Posterior cingulate gyrus (tissue), 11 donors: Measurements from ENCODE around the gene TGM2.

Source experiments
- DNase-seq, 10 donors: peaks; one replicate each; pipeline versions ENCODE4 v3.0.0 to v3.0.0-alpha.2; 2020 to 2021; ENCODE audit warnings: mixed read lengths in 3 of 10
- intact Hi-C: fragments of 100-400 bp; cut with DNase I; formaldehyde crosslinking; loops from one replicate; pipeline ENCODE4 v1.15.1; 2023

The TGM2 gene

DNA sequence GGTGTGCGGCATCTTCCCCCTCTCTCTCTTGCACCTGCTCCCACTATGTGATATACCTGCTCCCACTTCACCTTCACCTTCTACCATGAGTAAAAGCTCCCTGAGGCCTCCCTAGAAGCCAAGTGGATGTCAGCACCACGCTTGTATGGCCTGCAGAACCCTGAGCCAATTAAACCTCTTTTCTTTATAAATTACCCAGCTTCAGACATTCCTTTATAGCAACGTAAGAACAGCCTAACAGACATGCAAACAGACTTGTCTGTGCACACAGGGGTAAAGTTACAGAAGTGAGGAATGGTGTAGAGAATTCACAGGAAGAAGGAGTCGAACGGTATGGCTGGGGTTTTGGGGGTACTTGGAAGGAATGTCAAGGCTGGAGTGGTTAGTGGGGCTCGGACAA is 14.8 kb upstream of the TGM2 start:
- DNase-seq: no peak
- intact Hi-C loops: no loop called here

DNA sequence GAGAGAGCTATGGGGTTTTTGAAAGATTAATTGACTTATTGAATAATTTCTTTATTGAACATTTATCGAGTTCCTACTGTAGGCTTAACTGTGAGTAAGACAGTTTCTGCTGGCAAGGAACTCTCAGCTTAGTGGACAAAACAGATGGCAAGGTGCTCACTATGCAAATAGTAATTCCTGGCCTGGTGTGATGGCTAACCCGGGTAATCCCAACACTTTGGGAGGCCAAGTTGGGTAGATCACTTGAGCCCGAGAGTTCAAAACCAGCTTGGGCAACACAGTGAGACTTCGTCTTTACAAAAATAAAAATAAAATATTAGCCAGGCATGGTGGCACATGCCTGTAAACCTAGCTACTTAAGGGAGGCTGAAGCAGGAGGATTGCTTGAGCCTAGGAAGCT is 13.5 kb upstream of the TGM2 start:
- intact Hi-C loops: no loop called here
- peak in 1 of 10 donors; percentile 1 for DNase-seq

DNA sequence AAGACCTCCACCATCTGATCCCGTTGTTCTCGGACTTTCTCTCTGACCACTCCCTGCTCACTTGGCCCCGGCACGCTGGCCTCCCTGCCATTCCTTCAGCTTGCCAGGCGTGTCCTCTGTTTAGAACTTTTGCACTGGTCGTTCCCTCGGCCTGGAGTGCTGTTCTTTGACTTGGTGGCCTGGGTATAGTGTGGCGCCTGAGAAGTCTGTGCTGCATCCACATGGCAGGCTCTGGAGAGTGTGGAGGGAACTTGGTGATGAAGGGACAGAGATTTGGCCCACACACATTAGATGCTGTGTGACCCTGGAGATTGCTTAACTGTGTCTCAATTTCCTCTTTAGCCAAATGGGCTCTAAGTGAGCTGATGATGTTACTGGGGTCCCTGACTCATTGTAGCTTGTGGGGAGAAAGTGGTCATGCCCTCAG is 13.0 kb upstream of the TGM2 start:
- peak in 2 of 10 donors; percentile 45 to 46 for DNase-seq
- intact Hi-C loops: no loop called here

DNA sequence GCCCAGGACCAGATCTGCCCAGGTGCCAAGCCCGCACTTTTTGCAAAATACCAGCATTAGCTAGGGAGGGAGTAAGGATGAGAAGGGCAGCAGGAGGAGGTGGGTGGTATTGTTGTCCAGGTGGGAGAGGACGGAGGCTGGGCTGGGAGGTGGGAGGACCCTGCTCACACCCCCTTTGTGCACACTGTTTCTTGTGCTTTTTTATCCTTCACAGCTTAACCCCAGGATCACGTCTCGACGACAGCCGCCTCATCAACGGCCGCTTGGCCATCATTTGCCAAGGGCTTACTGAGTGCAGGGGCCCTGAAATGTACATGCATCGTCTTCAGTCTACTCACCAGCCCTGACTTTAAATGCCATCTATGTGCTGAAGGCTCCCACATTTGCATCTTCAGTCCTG is 12.1 kb upstream of the TGM2 start:
- peak in 3 of 10 donors; percentile 24 to 53 (median 42) for DNase-seq
- intact Hi-C loops: no loop called here

DNA sequence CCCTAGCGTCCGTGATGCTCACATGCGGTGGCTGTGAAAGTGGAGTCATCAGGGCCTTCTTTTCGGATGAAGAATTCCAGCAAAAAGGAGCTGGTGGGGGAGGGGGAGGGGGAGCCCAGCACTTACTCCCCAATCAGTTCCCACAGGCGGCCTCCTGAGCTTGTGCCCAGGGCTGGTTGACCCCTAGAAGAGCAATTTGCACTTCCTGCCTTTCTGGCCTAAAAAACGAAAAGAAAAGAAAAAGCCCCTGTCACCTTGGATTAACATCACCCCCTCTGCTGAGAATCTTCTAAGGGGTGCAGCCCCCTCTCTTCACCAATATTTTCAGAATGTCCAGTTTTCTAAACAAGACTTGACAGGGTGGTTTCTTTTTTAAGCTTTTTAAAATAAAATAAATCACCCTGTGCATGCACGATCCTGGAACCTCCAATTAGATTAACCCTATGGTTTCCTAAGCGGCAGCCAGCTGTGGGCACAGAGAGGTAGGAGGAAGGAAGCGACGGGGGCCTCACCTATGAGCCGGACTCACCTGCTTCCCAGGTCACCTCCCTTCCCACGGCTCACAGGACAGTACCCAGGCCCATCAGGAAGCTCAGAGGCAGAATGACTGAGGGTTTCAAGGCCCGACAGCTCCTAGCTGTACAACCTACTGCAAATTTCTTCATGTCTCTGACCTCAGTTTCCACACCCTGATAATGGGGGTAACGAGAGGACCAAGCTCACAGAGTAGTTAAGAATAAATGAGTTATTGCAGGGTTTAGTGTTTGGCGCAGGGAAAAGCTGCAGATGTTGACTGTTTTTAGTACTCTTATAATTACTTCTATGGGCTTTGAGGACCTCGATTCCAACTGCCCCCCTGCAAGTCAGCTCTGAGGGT is 10.5 kb upstream of the TGM2 start:
- DNase-seq: peak in 3 of 10 donors; percentile 9 to 17 (median 13)
- intact Hi-C loops: no loop called here

DNA sequence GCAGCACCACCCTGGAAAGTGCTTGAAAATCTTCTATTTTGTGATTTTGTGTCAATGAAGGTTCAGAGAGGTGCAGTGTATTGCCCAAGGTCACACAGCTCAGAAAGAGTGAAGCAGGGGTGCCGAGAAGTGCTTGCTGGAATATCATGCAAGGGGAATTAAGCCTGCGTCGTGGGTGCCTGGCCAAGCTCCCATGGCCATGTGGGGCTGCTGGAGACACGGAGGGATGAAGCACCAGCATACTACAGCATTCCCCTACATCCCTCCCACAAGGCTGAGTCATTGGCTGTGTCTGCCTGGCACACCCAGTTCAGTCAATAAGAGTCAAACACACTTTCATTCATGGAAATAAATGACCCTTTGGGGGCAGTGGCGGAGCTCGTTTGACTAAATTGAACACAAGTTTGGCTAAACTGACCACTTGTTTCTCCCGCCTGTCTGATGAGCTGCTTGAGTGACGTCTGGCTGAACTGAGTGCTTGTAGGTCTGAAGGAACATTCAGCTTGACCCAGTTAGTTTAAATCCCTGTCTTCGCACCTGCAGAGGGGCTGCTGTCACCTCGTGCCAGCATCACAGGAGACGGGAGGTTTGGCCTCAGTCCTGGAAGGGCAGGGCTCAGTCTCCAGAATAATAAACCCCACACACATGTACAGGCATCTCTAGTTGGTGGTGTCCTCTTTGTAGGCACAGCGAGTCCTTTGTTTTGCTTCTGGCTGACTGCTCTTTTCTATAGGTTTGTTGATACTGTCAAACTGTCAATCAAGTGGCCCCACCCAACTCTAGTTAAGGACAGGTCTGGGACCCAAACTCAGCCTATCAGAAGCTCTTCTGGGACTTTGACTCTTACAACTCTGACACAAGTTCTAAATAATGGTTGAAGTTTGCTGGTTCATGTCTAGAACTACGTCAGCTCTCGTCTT is 8.4 kb upstream of the TGM2 start:
- DNase-seq: peak in 3 of 10 donors; percentile 39 to 86 (median 81)
- intact Hi-C loops: no loop called here

DNA sequence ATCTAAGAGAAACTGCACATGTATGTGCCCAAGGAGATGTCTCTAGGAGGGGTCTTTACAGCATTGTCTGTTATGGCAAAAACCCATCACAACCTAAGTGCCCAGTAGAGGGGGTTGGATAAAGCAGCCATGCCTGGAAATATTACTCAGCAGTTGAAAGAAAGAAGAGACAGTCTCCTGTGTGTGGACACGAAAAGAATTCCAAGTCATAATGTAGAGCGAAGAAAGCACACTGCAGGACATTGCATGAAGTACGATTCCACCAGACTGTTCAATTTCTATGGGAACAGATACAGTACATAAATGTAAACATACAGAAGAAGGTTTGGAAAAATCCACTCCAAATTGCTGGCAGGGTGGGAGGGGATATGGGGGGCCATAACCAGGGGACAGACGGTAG is 7.3 kb upstream of the TGM2 start:
- intact Hi-C loops: no loop called here
- DNase-seq: no peak

DNA sequence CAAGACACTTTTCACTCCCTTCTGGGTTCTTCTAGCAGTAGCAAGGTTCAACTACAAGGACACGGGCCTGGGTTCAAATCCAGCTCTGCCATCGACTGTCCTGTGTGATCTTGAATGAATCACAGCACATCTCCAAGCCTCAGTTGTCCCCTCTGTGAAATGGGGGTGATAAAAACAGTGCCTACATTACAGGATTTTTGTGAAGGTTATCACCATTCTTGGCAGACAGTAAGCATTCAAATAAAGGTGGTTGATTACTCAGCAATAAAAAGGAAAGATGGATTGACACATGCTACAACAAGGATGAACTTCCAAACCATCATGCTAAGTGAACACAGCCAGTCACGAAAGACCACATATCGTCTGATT is 6.6 kb upstream of the TGM2 start:
- intact Hi-C loops: no loop called here
- DNase-seq: no peak

DNA sequence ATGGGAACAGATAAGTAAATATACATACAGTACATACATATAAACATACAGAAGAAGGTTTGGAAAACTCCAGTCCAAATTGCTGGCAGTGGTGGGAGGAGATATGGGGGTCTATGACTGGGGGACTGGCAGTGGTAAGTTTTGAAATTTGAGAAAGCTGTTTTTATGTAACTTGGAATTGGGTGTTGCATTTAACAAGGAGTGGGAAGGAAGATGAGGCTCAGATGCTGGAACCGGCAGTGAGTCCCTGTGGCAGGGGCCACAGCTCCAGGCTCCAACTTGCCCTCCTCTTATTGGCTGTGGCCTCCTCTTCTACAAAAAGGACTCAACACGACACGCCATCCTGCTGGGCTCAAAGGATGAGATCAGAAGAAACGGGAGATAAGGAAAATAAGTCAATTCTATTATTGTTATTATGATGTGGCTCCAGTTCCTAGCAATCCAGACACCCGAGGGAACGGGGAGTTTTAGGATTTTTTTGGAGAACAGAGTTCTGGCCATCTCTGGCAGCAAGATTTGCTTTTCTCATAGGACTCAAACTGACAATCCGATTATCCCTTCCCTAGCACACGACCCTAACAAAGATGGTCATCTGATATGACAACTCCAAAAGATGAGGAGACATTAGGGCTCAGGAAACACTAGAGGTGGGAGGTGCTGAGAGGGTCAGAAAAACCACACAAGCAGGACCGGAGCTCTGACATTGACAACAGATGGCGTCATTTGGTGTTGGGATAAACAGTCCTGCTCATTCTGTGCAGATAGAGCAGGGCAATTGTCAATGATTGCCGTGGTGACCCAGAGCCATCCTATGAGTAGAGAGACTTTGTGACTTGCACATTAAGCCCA is 6.0 kb upstream of the TGM2 start:
- peak in 1 of 10 donors; percentile 12 for DNase-seq
- intact Hi-C loops: no loop called here

DNA sequence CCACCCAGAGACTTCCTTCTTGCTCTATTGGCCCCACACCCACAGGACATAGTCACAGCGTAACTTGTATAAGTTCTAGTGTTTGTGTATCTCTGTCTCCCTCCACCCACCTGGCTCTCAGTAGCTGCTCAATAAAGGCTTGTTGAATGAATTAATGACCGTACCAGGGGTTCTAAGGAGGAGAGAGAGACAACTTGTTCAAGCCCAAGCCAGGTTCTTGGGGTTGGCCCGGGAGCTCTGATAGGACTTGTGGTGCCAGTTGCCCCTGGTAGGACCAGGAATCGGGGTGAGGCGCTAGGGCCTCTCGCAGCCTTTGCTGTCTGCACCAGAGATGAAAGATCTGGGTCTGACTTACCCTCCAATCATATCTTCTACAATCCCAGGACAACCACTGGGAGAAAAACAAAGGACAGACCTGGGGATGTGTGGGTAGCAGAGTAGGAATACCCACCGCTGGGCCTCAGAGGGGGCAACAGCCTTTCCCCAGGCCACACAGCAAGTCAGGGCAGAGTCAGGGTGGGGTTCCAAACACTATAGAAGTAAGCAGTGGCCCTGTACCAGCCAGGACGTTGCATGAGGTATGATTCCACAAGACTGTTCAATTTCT is 5.3 kb upstream of the TGM2 start:
- peak in 1 of 10 donors; percentile 26 for DNase-seq

DNA sequence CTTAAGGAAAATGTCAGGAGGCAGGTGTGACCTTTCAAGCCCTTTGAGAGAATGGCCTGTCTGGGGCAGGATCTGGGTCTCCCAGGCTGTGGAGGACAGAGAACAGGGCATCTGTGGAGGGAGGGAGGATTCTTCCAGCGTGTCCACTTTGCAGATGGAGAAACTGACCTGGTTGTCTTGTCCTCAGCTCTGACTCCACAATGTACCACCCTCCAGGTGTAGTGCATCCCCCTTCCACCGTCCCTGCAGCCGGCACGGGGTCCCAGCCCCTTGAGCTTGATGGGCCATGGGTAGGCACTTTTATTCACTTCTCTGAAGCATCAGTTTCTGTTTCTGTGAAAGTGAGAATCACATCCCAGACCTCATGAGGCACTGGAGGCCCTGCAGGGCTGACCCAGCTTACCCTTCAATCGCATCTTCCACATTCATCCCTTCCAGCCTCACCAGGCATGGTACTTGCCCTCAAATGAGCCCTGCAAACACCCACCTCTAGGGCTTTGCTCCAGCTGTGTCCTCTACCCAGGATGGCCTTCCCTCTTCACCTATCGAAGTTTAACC is 4.6 kb upstream of the TGM2 start:
- intact Hi-C loops: no loop called here
- peak in 2 of 10 donors; percentile 46 to 55 for DNase-seq

More for the DNA sequence above, 5.3 kb upstream of the TGM2 start:
- intact Hi-C loops: no loop called here

DNA sequence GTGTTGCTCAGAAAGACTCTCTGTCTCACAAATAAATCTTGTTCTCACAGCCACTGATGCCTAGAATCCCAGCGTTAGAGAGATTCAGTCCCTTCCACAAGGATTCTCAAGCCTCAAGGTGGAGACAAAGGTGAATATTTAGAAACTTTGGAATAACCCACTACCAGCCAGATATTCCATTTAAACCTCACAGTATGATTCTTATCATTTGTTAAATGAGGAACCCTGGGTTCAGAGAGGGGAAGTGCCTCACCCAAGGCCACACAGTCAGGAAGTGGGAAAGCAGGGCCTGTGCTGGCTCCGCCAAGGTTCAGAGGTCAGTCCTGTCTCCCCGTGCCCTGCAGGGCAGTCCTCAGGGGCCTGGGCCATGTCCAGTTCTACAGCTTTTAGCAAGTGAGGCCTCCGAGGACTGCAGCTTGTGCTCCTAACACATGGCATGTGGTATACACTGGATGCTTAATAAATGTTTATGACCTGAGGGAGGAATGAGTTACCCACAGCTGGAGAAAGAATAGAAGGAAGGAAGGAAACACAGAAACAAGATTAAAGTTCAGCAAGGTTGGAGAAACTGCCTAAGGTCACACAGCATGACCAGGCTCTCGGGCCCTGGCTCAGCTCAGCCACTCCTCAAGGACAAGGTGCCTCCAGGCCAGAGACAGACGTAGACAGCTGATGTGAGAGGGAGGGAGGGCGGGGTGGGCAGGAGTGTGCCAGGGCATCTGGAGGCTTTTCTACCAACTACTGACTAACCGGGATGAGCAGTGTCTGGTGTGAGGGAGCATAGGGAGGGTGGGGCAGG is 3.9 kb upstream of the TGM2 start:
- intact Hi-C loops: no loop called here
- peak in 2 of 10 donors; percentile 57 to 58 for DNase-seq

DNA sequence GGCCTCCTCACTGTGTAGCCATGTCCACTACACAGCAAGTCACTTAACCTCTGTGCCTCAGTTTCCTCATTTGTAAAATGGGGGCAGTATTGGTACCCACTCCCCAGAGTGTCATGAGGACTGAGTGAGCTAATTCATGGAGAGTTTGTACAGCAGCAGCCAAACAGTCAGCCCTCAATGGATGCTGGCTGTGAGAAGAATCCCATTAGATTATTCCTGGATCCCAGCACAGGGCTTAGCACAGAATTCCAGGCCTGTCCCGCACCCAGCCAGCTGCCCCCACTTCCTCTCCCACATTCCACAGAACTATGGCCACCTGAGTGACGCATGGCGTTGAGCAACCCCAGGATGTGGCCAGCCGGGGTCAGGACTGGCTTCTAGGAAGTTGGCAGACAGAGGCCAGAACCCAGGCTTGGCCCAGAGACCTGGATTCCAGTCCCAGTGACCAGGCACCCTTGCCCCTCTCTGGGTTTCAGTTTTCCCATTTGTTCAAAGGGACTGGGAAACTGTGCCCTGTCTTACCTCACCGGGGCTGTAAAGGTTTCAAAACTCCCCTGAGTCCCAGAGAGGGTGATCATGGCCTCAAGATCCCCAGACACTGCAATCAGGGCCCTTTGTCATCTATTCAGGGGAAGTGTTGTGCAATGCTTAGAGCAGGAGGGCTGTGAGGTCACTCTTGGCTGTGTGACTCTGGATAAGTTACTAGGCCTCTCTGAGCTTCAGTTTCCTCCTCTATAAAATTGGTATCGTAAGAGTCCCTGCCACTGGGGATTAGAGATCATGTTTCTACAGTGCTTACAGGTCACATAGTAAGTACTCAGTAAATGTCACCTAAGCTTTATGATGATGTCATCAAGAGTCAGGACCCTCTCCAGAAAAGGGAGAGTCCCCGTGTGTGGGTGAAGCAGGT is 3.0 kb upstream of the TGM2 start:
- intact Hi-C loops: no loop called here
- DNase-seq: peak in 2 of 10 donors; percentile 61 to 73

DNA sequence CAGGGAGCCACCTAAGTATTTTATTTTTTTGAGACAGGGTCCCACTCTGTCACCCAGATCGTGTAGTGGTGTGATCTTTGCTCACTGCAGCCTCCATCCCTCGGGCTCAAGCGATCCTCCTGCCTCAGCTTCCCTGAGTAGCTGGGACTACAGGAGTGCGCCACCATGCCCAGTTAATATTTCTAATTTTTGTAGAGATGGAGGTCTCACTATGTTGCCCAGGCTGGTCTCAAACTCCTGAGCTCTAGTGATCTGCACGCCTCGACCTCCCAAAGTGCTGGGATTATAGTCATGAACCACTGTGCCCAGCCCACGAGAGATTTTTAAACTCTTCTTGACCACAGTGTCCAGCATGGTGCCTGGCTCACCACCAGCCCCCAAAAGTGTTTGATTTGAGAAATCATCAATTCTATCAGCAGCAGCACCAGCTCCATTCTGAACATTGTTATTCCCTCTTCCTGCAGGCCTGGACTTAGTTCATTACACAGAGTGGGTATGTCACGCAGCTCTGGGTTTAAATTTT is 2.3 kb upstream of the TGM2 start:
- DNase-seq: peak in 2 of 10 donors; percentile 18 to 36
- intact Hi-C loops: no loop called here

DNA sequence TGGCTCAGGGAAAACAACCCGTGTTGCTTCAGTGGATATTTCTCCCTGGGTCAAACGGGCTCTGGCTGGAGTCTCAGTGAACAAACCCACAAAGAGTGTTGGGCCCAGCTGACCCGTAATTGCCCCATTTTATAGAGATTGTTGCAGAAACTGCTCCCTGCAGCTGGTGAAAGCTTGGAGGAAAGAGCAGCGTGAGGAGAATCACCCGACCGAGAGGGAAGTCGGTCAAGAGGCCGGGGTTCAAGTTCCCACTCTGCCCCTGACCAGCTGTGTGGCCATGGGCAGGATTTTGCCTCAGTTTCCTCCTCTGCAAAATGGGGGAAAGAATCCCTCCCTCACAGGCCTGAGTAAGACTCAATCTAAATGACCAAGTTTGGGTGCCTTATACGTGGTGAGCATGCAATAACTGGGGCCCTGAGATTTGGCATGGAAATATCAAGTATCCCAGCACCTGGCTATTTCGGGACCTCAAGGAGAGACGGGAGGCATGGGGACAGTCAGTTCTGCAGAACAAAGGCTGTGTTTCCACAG is 1.7 kb upstream of the TGM2 start:
- peak in 2 of 10 donors; percentile 21 to 49 for DNase-seq

DNA sequence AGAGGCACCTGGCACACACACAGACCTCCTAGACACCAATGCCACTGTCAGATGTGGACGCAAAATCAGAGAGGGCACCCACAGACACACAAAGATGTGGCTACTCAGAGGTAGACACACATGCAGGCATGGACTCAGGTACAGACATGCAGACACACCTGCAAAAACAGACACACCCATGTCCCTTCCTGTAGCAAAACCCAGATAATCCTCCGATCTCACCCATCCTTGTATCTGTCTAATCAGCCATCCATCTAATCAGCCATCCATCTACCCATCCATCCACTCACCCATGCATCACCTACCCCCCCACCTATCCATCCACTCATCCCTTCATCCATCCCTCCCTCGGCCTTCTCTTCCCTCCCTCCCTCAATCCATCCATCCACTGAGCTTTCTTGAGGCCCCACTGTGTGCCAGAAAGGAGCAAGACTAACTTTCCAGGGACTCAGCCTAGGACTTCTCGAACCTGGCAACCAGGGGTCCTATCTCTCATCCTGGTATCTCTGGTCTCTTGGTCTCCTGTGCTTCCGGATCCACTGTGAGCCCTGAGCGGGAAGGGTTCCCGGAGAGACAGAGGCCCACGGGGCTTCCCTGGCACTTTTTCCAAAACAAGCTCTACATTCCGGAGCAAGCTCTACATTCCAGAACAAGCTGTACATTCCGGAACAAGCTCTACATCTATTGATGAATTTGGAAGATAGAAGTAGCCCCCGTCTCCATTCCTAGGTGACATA is 1.1 kb upstream of the TGM2 start:
- DNase-seq: peak in 2 of 10 donors; percentile 35 to 47
- intact Hi-C loops: loop anchor here (2.0 kb wide), 1 partner anchor 109 kb away; no protein-coding TSS in a partner anchor

More for the DNA sequence above, 1.7 kb upstream of the TGM2 start:
- intact Hi-C loops: no loop called here
